GM23338 (cell line): Measurements from ENCODE around the gene PNLIPRP3. TPM values are rescaled to one million over a fixed set of nuclear protein-coding genes. Genes with fewer than 3 reads are reported as not detected.

Source experiments
- ATAC-seq: fragments of 200-7000 bp; cut with Tn5 transposase; 3 replicates; pipeline ENCODE4 v1.9.1; 2020
- DNase-seq: peaks from one replicate; pipeline ENCODE4 v3.0.0-alpha.2; 2015; ENCODE audit warnings: low spot score
- H2AFZ ChIP-seq: fragments of 200-600 bp; sonication (generic); 2 replicates; pipeline ENCODE4 v1.8.0; 2016; ENCODE audit warnings: antibody characterized with exemption, mild to moderate bottlenecking, moderate library complexity
- H3F3A ChIP-seq: fragments of 200-600 bp; sonication (generic); replicated peaks from 2 replicates; pipeline ENCODE4 v1.8.0; 2017; ENCODE audit warnings: antibody characterized with exemption, mixed run types, low read depth
- H3K27ac ChIP-seq: fragments of 200-600 bp; sonication (generic); 2 replicates; pipeline ENCODE4 v1.6.1; 2016; ENCODE audit warnings: low read depth
- H3K27me3 ChIP-seq: fragments of 200-600 bp; sonication (generic); 2 replicates; pipeline ENCODE4 v1.8.0; 2016; ENCODE audit warnings: mild to moderate bottlenecking, mixed run types, moderate library complexity; ENCODE audit not compliant: insufficient read depth
- H3K36me3 ChIP-seq: fragments of 200-600 bp; sonication (generic); 2 replicates; pipeline ENCODE4 v1.8.0; 2016; ENCODE audit warnings: mild to moderate bottlenecking; ENCODE audit not compliant: insufficient read depth
- H3K4me1 ChIP-seq: fragments of 200-600 bp; sonication (generic); 2 replicates; pipeline ENCODE4 v1.8.0; 2016; ENCODE audit warnings: mild to moderate bottlenecking, moderate library complexity; ENCODE audit not compliant: insufficient read depth
- H3K4me2 ChIP-seq: fragments of 200-600 bp; sonication (generic); 2 replicates; pipeline ENCODE4 v1.7.1; 2017; ENCODE audit warnings: mixed run types
- H3K4me3 ChIP-seq: fragments of 200-600 bp; sonication (generic); 2 replicates; pipeline ENCODE4 v1.6.1; 2016; ENCODE audit warnings: mixed run types
- H3K79me2 ChIP-seq: fragments of 200-600 bp; sonication (generic); replicated peaks from 2 replicates; pipeline ENCODE4 v1.8.0; 2017; ENCODE audit warnings: mild to moderate bottlenecking; ENCODE audit not compliant: insufficient read depth
- H3K9me2 ChIP-seq: fragments of 200-600 bp; sonication (generic); 2 replicates; pipeline ENCODE4 v1.8.0; 2017; ENCODE audit not compliant: insufficient read depth
- H4K20me1 ChIP-seq: fragments of 200-600 bp; sonication (generic); replicated peaks from 2 replicates; pipeline ENCODE4 v1.8.0; 2017; ENCODE audit warnings: mild to moderate bottlenecking; ENCODE audit not compliant: insufficient read depth
- H3K27ac Mint-ChIP-seq: 2 replicates; pipeline ENCODE4 v1.8.0; 2020; ENCODE audit warnings: inconsistent platforms, mild to moderate bottlenecking, moderate library complexity, mixed read lengths
- H3K27me3 Mint-ChIP-seq: 3 replicates; pipeline ENCODE4 v1.8.0; 2022; ENCODE audit warnings: low read depth, mild to moderate bottlenecking, moderate library complexity, mixed read lengths, inconsistent platforms; ENCODE audit not compliant: insufficient read depth, poor library complexity
- H3K36me3 Mint-ChIP-seq: 3 replicates; pipeline ENCODE4 v1.8.0; 2021; ENCODE audit warnings: low read depth, mild to moderate bottlenecking, inconsistent platforms, moderate library complexity, mixed read lengths
- H3K4me1 Mint-ChIP-seq: 3 replicates; pipeline ENCODE4 v1.8.0; 2020; ENCODE audit warnings: mild to moderate bottlenecking, inconsistent platforms, mixed read lengths
- H3K4me3 Mint-ChIP-seq: 3 replicates; pipeline ENCODE4 v1.8.0; 2021; ENCODE audit warnings: moderate library complexity, mild to moderate bottlenecking, inconsistent platforms, mixed read lengths
- H3K9me3 Mint-ChIP-seq: 3 replicates; pipeline ENCODE4 v1.8.0; 2020; ENCODE audit warnings: moderate library complexity, mild to moderate bottlenecking, inconsistent platforms, mixed read lengths
- EZH2 ChIP-seq: fragments of 200-600 bp; sonication (generic); IDR thresholded peaks from one replicate; pipeline ENCODE4 v1.8.0; 2017; ENCODE audit warnings: antibody characterized with exemption, mild to moderate bottlenecking, low read depth; ENCODE audit not compliant: unreplicated experiment
- JUNB ChIP-seq: IDR thresholded peaks from one replicate; pipeline ENCODE4 v1.6.1; 2016; ENCODE audit warnings: antibody characterized with exemption; ENCODE audit not compliant: unreplicated experiment
- NANOG ChIP-seq: IDR thresholded peaks from 2 replicates; pipeline ENCODE4 v1.6.1; 2016; ENCODE audit warnings: antibody characterized with exemption, borderline replicate concordance
- POLR2AphosphoS5 ChIP-seq: IDR thresholded peaks from 2 replicates; pipeline ENCODE4 v1.6.1; 2016; ENCODE audit warnings: antibody characterized with exemption, low read depth
- ZNF462 ChIP-seq: fragments of 250-450 bp; sonication (Bioruptor Pico); IDR thresholded peaks from 2 replicates; pipeline ENCODE4 v1.5.0; 2020; ENCODE audit warnings: mild to moderate bottlenecking, moderate library complexity
- polyA plus RNA-seq: library from polyadenylated mRNA; unstranded; fragments of >200 nt; fragmentation: Nextera tagmentation; extraction: Ambion mirVana; gene quantifications from 2 replicates; pipeline ENCODE4 v1.2.1, GENCODE V29; 2016
- total RNA-seq: library from RNA; depleted of rRNA; stranded (reverse); fragments of >200 nt; shearing (Covaris generic); gene quantifications from 2 replicates; pipeline ENCODE4 v1.2.3, GENCODE V29; 2014
- TF ChIP-seq, protein P1 (sequence below): IDR thresholded peaks from 2 replicates; pipeline ENCODE4 v1.6.1; 2016; ENCODE audit warnings: antibody characterized with exemption

PNLIPRP3 gene
- total and polyA plus RNA-seq, 2 experiments from 2014 or later: not detected

DNA sequence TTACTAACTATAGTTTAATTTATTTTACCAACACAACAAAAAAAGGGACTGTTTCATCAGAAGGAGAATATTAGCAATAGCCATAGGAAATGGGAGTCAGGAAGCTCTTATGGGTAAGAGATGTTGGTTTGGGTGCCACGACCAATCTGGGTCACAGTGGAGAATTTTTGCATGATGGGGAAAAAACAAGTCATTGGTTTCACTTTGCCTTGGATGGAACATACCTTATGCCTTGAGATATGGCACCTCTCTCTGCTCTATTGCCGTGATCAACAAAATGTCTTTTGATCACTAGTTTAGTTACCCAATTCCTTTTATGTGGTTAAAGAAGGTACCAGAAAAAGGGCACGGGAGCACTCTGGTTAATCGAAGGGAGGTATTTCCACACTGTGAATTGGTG is 48.2 kb downstream of the PNLIPRP3 start (continued):
- TF ChIP-seq, protein P1, sequence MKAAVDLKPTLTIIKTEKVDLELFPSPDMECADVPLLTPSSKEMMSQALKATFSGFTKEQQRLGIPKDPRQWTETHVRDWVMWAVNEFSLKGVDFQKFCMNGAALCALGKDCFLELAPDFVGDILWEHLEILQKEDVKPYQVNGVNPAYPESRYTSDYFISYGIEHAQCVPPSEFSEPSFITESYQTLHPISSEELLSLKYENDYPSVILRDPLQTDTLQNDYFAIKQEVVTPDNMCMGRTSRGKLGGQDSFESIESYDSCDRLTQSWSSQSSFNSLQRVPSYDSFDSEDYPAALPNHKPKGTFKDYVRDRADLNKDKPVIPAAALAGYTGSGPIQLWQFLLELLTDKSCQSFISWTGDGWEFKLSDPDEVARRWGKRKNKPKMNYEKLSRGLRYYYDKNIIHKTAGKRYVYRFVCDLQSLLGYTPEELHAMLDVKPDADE: no peak
- TF ChIP-seq JUNB (no peak), EZH2 (no peak)

GRCh38 chr10:116476461-116476860 is 48.8 kb downstream of the PNLIPRP3 start:
- H3K36me3 ChIP-seq: no peaks in the 10 kb centered on the region
- no peak overlapping the region for H2AFZ ChIP-seq
- H3K79me2 ChIP-seq: no peaks in the 10 kb centered on the region
- H3K9me2 ChIP-seq: no peaks in the 10 kb centered on the region
- ATAC-seq (no peak), DNase-seq (no peak)
- H3K4me2 ChIP-seq: no peak overlapping the region
- H3K4me3 ChIP-seq: no peak overlapping the region
- Mint-ChIP-seq H3K36me3 (peaks cover 18% of the 10 kb centered on the region), H3K9me3 (peaks cover 26% of the 10 kb centered on the region), H3K27ac (no peak overlapping the region), H3K4me1 (peaks cover 13% of the 10 kb centered on the region), H3K27me3 (no peaks in the 10 kb centered on the region), H3K4me3 (no peak overlapping the region)
- H4K20me1 ChIP-seq: no peaks in the 10 kb centered on the region
- H3K27ac ChIP-seq: no peak overlapping the region
- no peaks in the 10 kb centered on the region for H3K27me3 ChIP-seq
- no peaks in the 10 kb centered on the region for H3F3A ChIP-seq
- no peak for TF ChIP-seq NANOG
- TF ChIP-seq, protein P1: no peak
- no peak for TF ChIP-seq POLR2AphosphoS5
- no peak for TF ChIP-seq ZNF462
- H3K4me1 ChIP-seq: peaks cover 9% of the 10 kb centered on the region
